B cell (primary cell): ENCODE data around the gene CSNK1G3. TPM values are rescaled to one million over a fixed set of nuclear protein-coding genes. Genes with fewer than 3 reads are reported as not detected.

Experiments
- ATAC-seq: fragments of 200-7000 bp; cut with Tn5 transposase; one replicate; pipeline ENCODE4 v1.10.0; 2021; ENCODE audit warnings: low read depth, mild to moderate bottlenecking, moderate number of reproducible peaks, moderate library complexity
- CTCF ChIA-PET: fragments of 350-600 bp; sonication (Branson Sonifier 250); formaldehyde crosslinking; loops from one replicate; lab custom pipeline; 2021; ENCODE audit warnings: antibody characterized with exemption, inconsistent platforms; lab: Charles Lee
- POLR2A ChIA-PET: fragments of 350-600 bp; sonication (Branson Sonifier 250); formaldehyde crosslinking; loops from one replicate; lab custom pipeline; 2021; ENCODE audit warnings: antibody characterized with exemption; lab: Charles Lee
- DNase-seq: peaks from one replicate; pipeline ENCODE4 v3.0.0; 2013
- H2AFZ ChIP-seq: 2 replicates; pipeline ENCODE4 v1.6.1; 2012; ENCODE audit warnings: mild to moderate bottlenecking, low read depth, low read length; ENCODE audit not compliant: insufficient read depth, poor library complexity, severe bottlenecking
- H3K27ac ChIP-seq, 2 donors: 1 replicate in 1 of 2; 2 replicates in 1 of 2; pipeline ENCODE4 v1.5.1; 2012 to 2013; ENCODE audit warnings: low read length in 2 of 2, mild to moderate bottlenecking in 2 of 2, moderate library complexity in 1 of 2
- H3K27me3 ChIP-seq, 4 experiments: fragments of 200-600 bp in 1 of 4; sonication (generic) in 1 of 4; replicated peaks in 1 of 4; 1 replicate in 2 of 4; 2 replicates in 2 of 4; pipeline versions ENCODE4 v1.6.1 to v1.7.0; 2013 to 2016; ENCODE audit warnings: low read length in 3 of 4, mild to moderate bottlenecking in 2 of 4, mixed read lengths in 1 of 4, moderate library complexity in 1 of 4; ENCODE audit not compliant: insufficient read depth in 4 of 4, control insufficient read depth in 3 of 4; ENCODE audit errors: control extremely low read depth in 1 of 4
- H3K36me3 ChIP-seq, 2 experiments: replicated peaks in 1 of 2; 1 replicate in 1 of 2; 2 replicates in 1 of 2; pipeline versions ENCODE4 v1.6.1 to v1.7.1; 2013; ENCODE audit warnings: low read length in 1 of 2; ENCODE audit not compliant: insufficient read depth in 2 of 2, control insufficient read depth in 1 of 2; ENCODE audit errors: control extremely low read depth in 1 of 2, extremely low read depth in 1 of 2
- H3K4me1 ChIP-seq, 2 donors: fragments of 200-600 bp in 1 of 2; sonication (generic) in 1 of 2; 1 replicate in 1 of 2; 2 replicates in 1 of 2; pipeline versions ENCODE4 v1.5.1 to v1.6.1; 2013 to 2017; ENCODE audit warnings: low read length in 2 of 2; ENCODE audit not compliant: control insufficient read depth in 2 of 2, insufficient read depth in 2 of 2
- H3K4me2 ChIP-seq: replicated peaks from 2 replicates; pipeline ENCODE3; 2012; ENCODE audit warnings: mild to moderate bottlenecking, low read depth, low read length; ENCODE audit not compliant: poor library complexity, severe bottlenecking
- H3K4me3 ChIP-seq, 5 experiments: fragments of 200-600 bp in 1 of 5; sonication (generic) in 1 of 5; 1 replicate in 3 of 5; 2 replicates in 2 of 5; pipeline versions ENCODE4 v1.5.1 to v1.7.0; 2011 to 2016; ENCODE audit warnings: low read length in 4 of 5, mild to moderate bottlenecking in 4 of 5, low read depth in 2 of 5, control low read depth in 1 of 5, moderate library complexity in 1 of 5; ENCODE audit not compliant: insufficient read depth in 1 of 5; ENCODE audit errors: control extremely low read depth in 1 of 5, extremely low read depth in 1 of 5
- H3K79me2 ChIP-seq: fragments of 200-600 bp; sonication (generic); one replicate; pipeline ENCODE4 v1.6.0; 2016; ENCODE audit warnings: low read length; ENCODE audit not compliant: control insufficient read depth, insufficient read depth
- H3K9ac ChIP-seq: fragments of 200-600 bp; sonication (generic); 2 replicates; pipeline ENCODE4 v1.6.1; 2017; ENCODE audit warnings: mild to moderate bottlenecking, low read length, moderate library complexity
- H3K9me3 ChIP-seq, 3 donors: one replicate each; pipeline versions ENCODE4 v1.6.1 to v1.7.1; 2013; ENCODE audit warnings: low read length in 2 of 3; ENCODE audit not compliant: control insufficient read depth in 2 of 3, insufficient read depth in 1 of 3; ENCODE audit errors: control extremely low read depth in 1 of 3
- H4K20me1 ChIP-seq: 2 replicates; pipeline ENCODE4 v1.6.0; 2012; ENCODE audit warnings: mild to moderate bottlenecking, low read length; ENCODE audit not compliant: insufficient read depth, control insufficient read depth, poor library complexity, severe bottlenecking
- H3K27ac Mint-ChIP-seq: one replicate; pipeline ENCODE4 v1.8.0; 2021; ENCODE audit warnings: mixed read lengths
- H3K27me3 Mint-ChIP-seq: one replicate; pipeline ENCODE4 v1.8.0; 2021; ENCODE audit warnings: mixed read lengths
- H3K4me1 Mint-ChIP-seq: one replicate; pipeline ENCODE4 v1.8.0; 2021; ENCODE audit warnings: mixed read lengths
- H3K4me3 Mint-ChIP-seq: one replicate; pipeline ENCODE4 v1.8.0; 2021; ENCODE audit warnings: mixed read lengths
- H3K9me3 Mint-ChIP-seq: one replicate; pipeline ENCODE4 v1.8.0; 2022; ENCODE audit warnings: mixed read lengths; ENCODE audit not compliant: insufficient read depth
- EZH2 ChIP-seq: IDR thresholded peaks from 2 replicates; pipeline ENCODE4 v1.6.1; 2012; ENCODE audit warnings: borderline replicate concordance, low read depth, mild to moderate bottlenecking, moderate library complexity, low read length; ENCODE audit not compliant: insufficient read depth, poor library complexity, severe bottlenecking
- WGBS: methylation state at CpG from one replicate; pipeline ENCODE4 v1.1.5; 2013; ENCODE audit warnings: missing lambda C conversion rate; ENCODE audit not compliant: insufficient coverage; 5-methylcytosine and 5-hydroxymethylcytosine counted together
- intact Hi-C: fragments of 100-400 bp; cut with micrococcal nuclease; formaldehyde crosslinking; loops from one replicate; pipeline ENCODE4 v1.10.0; 2022
- polyA plus RNA-seq: library from polyadenylated mRNA; depleted of rRNA; stranded (reverse); fragments of >200 nt; gene quantifications from 2 replicates; pipeline ENCODE4 v1.2.3, GENCODE V29; 2012
- total RNA-seq, 2 donors: library from RNA; stranded (reverse); fragments of 120-200 nt in 1 of 2; gene quantifications; 1 replicate in 1 of 2; 2 replicates in 1 of 2; pipeline versions ENCODE4 v1.2.3 to v1.2.4, GENCODE V29; 2013 to 2022
- TF ChIP-seq, protein P1 (sequence below): fragments of 200-600 bp; IDR thresholded peaks from one replicate; pipeline ENCODE4 v1.8.0; 2022; ENCODE audit warnings: antibody characterized with exemption, mild to moderate bottlenecking

CSNK1G3 gene
- total and polyA plus RNA-seq, 2 donors (not counting 1 experiment from before 2014, with no cell fraction given) = 20.8 to 140 TPM

DNA sequence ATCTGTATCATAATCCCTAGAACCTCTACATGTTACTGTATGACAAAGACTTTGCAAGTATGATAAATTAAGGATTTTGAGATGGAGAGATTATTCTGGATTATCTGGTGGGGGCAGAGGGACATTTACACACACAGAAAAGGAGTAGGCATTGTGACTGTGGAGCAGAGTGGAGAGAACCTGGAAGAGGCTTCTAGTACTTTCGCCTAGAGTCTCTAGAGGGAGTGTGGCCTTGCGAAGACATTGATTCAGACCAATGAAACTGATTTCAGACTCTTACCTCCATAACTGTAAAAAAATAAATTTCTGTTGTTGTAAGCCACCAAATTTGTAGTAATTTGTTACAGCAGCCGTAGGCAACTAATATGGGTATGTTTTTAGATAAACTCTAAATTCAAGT lies 45.9 kb downstream of the CSNK1G3 start:
- Mint-ChIP-seq H3K9me3 (no peaks in the 10 kb centered on the region), H3K4me1 (peaks cover 37% of the 10 kb centered on the region), H3K4me3 (no peak overlapping the region), H3K27me3 (no peaks in the 10 kb centered on the region), H3K27ac (no peak overlapping the region)
- Histone ChIP-seq H3K4me1 (no peaks in the 10 kb centered on the region), H3K4me3 (no peak overlapping the region), H3K9me3 (no peaks in the 10 kb centered on the region), H3K27me3 (no peaks in the 10 kb centered on the region), H3K79me2 (peaks cover 79% of the 10 kb centered on the region), H3K4me2 (no peak overlapping the region), H3K27ac (no peak overlapping the region), H2AFZ (no peak overlapping the region), H3K9ac (no peak overlapping the region), H3K36me3 (peaks cover 4 to 20% of the 10 kb centered on the region in 2 experiments), H4K20me1 (no peaks in the 10 kb centered on the region)
- DNase-seq (no peak), ATAC-seq (no peak)
- WGBS = no CpG with 5 or more reads among the region's 3 CpGs
- intact Hi-C loops = loop anchor here (2.0 kb wide), 1 partner anchor 13 kb away; no protein-coding TSS in a partner anchor
- no peak for TF ChIP-seq EZH2
- TF ChIP-seq, protein P1, sequence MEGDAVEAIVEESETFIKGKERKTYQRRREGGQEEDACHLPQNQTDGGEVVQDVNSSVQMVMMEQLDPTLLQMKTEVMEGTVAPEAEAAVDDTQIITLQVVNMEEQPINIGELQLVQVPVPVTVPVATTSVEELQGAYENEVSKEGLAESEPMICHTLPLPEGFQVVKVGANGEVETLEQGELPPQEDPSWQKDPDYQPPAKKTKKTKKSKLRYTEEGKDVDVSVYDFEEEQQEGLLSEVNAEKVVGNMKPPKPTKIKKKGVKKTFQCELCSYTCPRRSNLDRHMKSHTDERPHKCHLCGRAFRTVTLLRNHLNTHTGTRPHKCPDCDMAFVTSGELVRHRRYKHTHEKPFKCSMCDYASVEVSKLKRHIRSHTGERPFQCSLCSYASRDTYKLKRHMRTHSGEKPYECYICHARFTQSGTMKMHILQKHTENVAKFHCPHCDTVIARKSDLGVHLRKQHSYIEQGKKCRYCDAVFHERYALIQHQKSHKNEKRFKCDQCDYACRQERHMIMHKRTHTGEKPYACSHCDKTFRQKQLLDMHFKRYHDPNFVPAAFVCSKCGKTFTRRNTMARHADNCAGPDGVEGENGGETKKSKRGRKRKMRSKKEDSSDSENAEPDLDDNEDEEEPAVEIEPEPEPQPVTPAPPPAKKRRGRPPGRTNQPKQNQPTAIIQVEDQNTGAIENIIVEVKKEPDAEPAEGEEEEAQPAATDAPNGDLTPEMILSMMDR = no peak
- ChIA-PET CTCF (interaction anchor here (0.6 kb wide), 1 partner anchor 9 kb away, joined by 4 read pairs; no protein-coding TSS in a partner anchor), POLR2A (no interaction called here)

DNA sequence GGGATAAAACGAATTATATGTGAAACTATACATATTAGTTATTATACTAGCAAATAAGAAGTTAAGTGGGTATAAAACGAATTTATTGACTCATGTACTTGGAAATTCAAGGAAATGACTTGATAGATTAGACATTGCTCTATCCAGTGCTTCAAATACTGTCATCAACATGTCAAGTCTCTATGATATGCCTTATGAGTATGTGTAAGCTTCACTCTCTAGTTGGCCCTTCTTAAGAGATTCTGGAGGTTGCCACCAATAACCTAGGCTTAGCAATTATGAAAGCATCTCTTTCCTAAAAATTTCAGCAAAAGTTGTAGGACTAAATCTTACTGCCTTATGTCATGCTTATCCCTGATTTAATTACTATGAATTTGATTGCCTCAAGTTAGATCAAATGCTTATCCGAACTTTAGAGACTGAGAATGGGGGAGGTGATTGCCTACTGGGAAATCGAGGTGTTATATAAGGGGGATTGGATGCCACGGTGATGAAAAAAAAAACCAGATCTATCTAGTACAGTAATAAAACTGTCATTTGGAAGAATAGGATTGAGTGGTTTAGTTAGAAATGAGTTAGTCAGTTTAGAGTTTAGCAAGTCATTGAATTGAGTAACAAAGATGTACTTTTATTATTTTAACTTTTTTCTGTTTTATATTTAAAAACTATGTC lies 46.9 kb downstream of the CSNK1G3 start:
- Histone ChIP-seq H3K27ac (no peak overlapping the region), H3K79me2 (peaks cover 76% of the 10 kb centered on the region), H3K9ac (no peak overlapping the region), H4K20me1 (no peaks in the 10 kb centered on the region), H3K9me3 (no peaks in the 10 kb centered on the region), H3K4me3 (no peak overlapping the region), H3K4me1 (no peaks in the 10 kb centered on the region), H3K36me3 (peaks cover 4 to 20% of the 10 kb centered on the region in 2 experiments), H3K4me2 (no peak overlapping the region), H2AFZ (no peak overlapping the region), H3K27me3 (no peaks in the 10 kb centered on the region)
- CTCF ChIA-PET = no interaction called here
- DNase-seq (no peak), ATAC-seq (no peak)
- Mint-ChIP-seq H3K4me1 (peaks cover 35% of the 10 kb centered on the region), H3K27ac (no peak overlapping the region), H3K4me3 (no peak overlapping the region), H3K9me3 (no peaks in the 10 kb centered on the region), H3K27me3 (no peaks in the 10 kb centered on the region)
- TF ChIP-seq, protein P1 = no peak
- TF ChIP-seq EZH2 = no peak
- POLR2A ChIA-PET = no interaction called here
- intact Hi-C loops = loop anchor here (2.0 kb wide), 1 partner anchor 14 kb away; no protein-coding TSS in a partner anchor
- WGBS = no CpG with 5 or more reads among the region's 5 CpGs
